H4 (cell line): ENCODE results near the gene AFDN. TPM values are rescaled to one million over a fixed set of nuclear protein-coding genes. Genes with fewer than 3 reads are reported as not detected.
A peak's percentile ranks its signal among the peaks of the same experiment; 100 is the strongest.

ENCODE experiments used
- DNase-seq: peaks from one replicate; pipeline ENCODE4 v3.0.0-alpha.2; 2015; ENCODE audit warnings: low spot score
- total RNA-seq: library from RNA; depleted of rRNA; stranded (reverse); fragments of >200 nt; shearing (Covaris generic); gene quantifications from 2 replicates; pipeline ENCODE4 v1.2.3, GENCODE V29; 2014

AFDN gene
- total RNA-seq, 1 experiment from 2014 or later = 11.4 TPM

GRCh38 chr6:167811442-167812087 lies 15.1 kb upstream of the AFDN start:
- no peak for DNase-seq

- no peak for DNase-seq
Observed at GRCh38 chr6:167812088-167812487, 14.6 kb upstream of the AFDN start.

GRCh38 chr6:167815296-167815980 lies 11.3 kb upstream of the AFDN start:
- no peak for DNase-seq

DNA sequence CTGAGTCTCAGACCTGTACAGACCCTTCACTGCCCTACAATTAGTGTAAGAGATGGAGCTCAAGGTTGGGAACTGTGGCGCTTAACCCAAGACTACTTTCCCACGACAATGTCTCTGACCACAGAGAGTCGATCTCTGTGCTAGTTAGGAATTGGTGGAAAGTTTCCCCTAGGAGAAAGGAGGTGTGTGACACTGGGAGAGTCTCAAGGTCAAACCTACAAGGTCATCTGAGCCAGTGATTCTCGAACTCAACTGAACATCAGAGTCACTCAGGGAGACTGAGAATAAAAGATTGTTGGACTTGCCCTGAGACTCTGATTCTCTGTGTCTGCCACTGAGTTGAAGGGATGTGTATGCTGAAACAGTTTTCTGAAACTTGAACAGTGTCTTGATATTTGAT lies 9.7 kb upstream of the AFDN start:
- no peak for DNase-seq

DNA sequence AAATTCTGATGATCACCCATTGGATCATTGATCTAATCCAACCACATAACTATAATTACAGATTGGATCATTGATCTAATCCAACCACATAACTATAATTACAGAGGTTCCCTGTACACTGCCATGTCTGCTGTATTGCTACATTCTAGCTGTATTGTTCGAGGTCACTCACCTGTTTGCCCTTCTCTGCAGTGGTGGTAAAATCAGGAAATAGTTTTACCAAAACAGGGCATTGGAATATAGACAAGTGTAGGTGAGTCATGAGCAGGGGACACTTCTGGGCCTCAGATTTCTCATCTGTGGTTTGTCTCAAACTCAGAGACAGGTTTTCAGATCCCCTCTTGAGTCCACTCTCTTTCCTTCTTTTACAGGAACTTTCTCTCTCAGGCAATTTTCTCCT lies 9.0 kb upstream of the AFDN start:
- no peak for DNase-seq

- DNase-seq = no peak
Observed at GRCh38 chr6:167819576-167819975, 7.1 kb upstream of the AFDN start.

- no peak for DNase-seq
Observed at GRCh38 chr6:167820681-167821080, 6.0 kb upstream of the AFDN start.

DNA sequence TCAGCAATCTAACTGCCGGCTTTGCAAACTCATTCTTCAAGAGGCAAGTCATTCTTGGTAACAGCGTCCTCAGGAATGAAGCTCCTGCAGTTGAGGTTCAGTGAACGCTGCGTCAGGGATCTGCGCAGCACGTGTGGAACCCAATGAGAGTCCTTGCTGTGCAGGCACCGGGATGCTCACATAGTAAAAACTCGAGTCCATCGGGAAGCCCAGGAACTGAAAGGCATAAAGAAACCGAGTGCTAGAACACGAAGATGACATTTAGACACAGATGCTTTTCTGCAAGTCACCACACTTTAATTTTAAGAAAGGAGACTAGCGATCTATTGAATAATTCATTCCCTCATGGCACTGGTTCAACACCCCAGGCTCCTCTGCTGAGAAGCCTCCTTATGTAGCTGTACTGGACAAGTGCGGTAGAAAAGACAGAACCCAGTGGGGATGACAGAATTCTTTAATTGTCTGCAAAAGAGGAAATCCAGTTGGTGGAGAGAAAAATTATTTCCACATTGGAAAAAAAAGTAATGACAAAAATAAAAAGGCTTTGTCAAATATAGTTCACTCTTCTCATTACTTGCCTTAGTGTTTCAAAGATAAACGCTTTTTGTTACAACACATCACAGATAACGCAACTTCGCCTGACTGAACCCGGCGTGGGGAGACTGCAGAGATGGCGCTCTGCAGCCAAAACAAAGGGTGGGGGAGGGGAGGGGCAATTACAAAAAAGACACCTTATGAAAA lies 1.9 kb upstream of the AFDN start:
- DNase-seq = no peak

- no peak for DNase-seq
Observed at GRCh38 chr6:167825332-167826229, 1.1 kb upstream of the AFDN start.

GRCh38 chr6:167826230-167826895 lies 348 bp upstream of the AFDN start:
- peak; percentile 21 for DNase-seq

DNA sequence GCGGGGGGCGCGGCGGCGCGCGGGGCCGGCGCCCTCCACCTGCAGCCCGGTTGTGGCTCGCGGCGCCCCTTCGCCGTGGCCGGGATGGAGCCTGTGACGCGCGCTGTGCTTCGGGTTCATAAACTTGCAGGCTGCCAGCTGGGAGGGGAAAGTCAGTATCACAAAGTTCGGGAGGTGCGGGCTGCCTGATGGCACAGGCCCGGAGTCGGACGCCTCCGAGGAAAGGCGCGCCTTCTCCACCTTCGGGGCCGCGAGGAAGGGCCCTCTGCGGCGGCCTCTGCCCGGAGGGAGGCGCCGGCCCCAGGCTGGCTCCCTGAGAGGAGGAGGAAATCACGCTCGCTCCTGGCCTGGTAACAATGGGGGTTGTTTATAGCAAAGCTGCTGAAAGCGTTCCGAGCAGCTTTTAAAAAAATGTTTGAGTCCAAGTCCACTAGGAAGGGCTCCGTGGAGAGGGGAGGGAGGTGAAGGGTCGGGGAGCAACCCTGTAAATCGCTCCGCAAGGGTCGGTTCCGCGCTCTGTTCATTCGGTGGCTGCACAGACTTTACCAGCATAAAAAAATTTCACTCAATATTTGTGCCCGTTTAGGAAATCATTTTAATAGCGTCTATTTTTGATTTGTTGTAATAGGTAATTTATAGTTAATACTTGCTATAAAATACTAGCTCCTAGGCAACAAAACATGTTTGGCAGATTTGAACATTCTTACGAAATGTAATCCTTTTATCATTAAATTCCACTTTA lies 1.0 kb downstream of the AFDN start:
- no peak for DNase-seq

DNA sequence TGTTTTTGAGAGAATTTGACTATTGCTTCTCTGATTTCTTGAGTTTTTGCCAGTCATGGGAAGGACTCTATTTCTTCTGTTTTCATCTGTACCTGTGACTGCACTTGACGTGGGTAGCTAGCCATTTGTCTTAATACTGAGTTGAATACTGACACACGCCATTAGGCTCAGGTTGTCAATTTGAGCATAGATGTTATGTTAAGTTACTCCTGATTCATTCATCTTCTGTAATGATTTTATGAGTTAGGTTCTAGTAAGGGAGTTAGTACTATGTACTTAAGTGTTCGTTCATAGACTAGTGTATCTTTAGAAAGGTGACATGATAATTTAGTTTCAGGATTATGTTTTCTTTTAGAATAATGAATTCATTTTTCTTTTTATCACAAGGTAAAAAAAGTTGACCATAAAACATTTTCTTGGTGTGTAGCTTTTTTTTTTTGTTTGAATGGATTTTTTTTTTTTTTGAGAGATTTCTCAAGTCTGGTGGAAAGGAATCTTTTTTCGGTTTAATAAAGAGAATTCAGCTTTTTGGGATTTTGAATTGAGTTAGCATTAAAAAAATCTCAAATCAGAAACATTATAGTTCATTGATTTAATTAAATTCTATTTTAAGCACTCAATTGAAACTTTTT lies 1.7 kb downstream of the AFDN start:
- DNase-seq = no peak

- no peak for DNase-seq
Observed at GRCh38 chr6:167829513-167829912, 2.8 kb downstream of the AFDN start.

GRCh38 chr6:167831281-167831828 lies 4.6 kb downstream of the AFDN start:
- no peak for DNase-seq

- no peak for DNase-seq
Observed at GRCh38 chr6:167832497-167833395, 6.0 kb downstream of the AFDN start.

- DNase-seq = no peak
Observed at GRCh38 chr6:167833396-167833763, 6.7 kb downstream of the AFDN start.

DNA sequence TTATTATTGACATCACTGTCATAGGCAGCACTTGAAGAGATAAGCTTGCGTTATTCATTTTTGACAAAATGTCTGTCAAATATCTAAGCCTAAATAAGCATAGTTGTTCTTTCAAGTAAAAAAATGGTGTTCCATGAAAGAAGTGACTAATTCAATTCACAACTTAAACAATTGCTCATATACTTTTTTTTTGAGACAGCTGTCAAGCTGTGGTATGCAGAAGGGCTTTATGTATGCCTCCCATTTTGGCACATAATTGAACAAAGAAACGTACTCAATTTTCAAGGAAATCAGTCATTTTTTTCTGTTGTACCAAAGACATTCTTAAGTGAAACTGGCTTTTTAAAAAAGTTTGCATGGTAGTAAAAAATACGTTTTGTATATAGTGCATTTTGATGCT lies 8.5 kb downstream of the AFDN start:
- DNase-seq = no peak

GRCh38 chr6:167836721-167837120 lies 10.0 kb downstream of the AFDN start:
- DNase-seq = no peak

DNA sequence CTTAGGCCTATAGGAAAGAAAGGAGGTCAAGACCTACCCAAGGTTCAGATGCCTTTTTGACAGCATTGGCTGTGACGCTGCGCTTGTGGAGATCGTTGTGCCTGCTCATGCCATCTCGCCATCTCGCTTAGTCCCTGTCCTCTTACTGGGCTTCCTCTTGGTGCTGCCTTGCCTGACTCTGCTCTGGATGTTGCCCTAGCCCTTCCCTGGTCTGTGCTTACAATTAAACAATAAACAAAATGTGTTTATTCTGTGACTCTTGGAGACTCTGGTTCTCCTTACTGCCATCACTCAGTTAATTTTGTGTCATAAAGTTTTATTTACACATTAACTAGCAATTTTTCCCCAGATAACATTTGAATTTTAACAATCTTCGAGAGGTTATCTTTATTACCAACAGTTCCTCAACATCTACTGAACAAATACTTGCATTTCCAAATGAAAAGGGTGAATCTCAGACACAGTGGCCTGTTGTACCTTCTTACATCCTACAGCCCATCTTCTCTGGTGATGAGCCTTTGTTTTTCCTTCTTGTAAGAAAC lies 11.6 kb downstream of the AFDN start:
- DNase-seq = no peak
